PC-3 (cell line): ENCODE data around the gene TAF7. TPM values are rescaled to one million over a fixed set of nuclear protein-coding genes. Genes with fewer than 3 reads are reported as not detected.
A peak's percentile ranks its signal among the peaks of the same experiment; 100 is the strongest.

ENCODE experiments used
- ATAC-seq: fragments of 200-7000 bp; cut with Tn5 transposase; 2 replicates; pipeline ENCODE4 v1.9.1; 2020; ENCODE audit warnings: mild to moderate bottlenecking, moderate library complexity
- BruUV-seq: library from RNA; stranded (reverse); fragments of 400-500 nt; replicated peaks from 2 replicates; lab custom pipeline; 2021; lab: Mats Ljungman, UMichigan
- CTCF ChIA-PET: fragments of 300-600 bp; sonication (Branson Sonifier 250); formaldehyde crosslinking; loops from one replicate; lab custom pipeline; 2022; ENCODE audit warnings: antibody characterized with exemption; lab: Charles Lee
- POLR2A ChIA-PET: fragments of 300-600 bp; sonication (Branson Sonifier 250); formaldehyde crosslinking; loops from one replicate; lab custom pipeline; 2022; ENCODE audit warnings: antibody characterized with exemption; ENCODE audit not compliant: unreplicated experiment; lab: Charles Lee
- DNase-seq: peaks from one replicate; pipeline ENCODE4 v3.0.0-alpha.2; 2015
- H2AFZ ChIP-seq: fragments of 300-600 bp; sonication (generic); 2 replicates; pipeline ENCODE4 v1.6.0; 2016; ENCODE audit warnings: antibody characterized with exemption, low read length
- H3F3A ChIP-seq: fragments of 300-600 bp; sonication (generic); one replicate; pipeline ENCODE4 v1.6.0; 2017; ENCODE audit warnings: antibody characterized with exemption, low read length, control low read depth, mild to moderate bottlenecking; ENCODE audit not compliant: unreplicated experiment
- H3K27ac ChIP-seq: fragments of 300-600 bp; sonication (generic); 2 replicates; pipeline ENCODE4 v1.5.1; 2016; ENCODE audit warnings: mild to moderate bottlenecking, low read length
- H3K27me3 ChIP-seq: fragments of 300-600 bp; sonication (generic); 2 replicates; pipeline ENCODE4 v1.6.1; 2016; ENCODE audit warnings: low read length, mixed read lengths
- H3K36me3 ChIP-seq: fragments of 300-600 bp; sonication (generic); 2 replicates; pipeline ENCODE4 v1.6.1; 2016; ENCODE audit warnings: low read depth, mixed run types, low read length, mixed read lengths
- H3K4me1 ChIP-seq: fragments of 300-600 bp; sonication (generic); 2 replicates; pipeline ENCODE4 v1.5.1; 2016; ENCODE audit warnings: low read length; ENCODE audit not compliant: insufficient read depth
- H3K4me2 ChIP-seq: fragments of 300-600 bp; sonication (generic); 2 replicates; pipeline ENCODE4 v1.6.0; 2016; ENCODE audit warnings: low read length
- H3K4me3 ChIP-seq: fragments of 300-600 bp; sonication (generic); 2 replicates; pipeline ENCODE4 v1.5.1; 2016; ENCODE audit warnings: mild to moderate bottlenecking, low read length, mixed read lengths
- H3K79me2 ChIP-seq: fragments of 300-600 bp; sonication (generic); 2 replicates; pipeline ENCODE4 v1.6.1; 2017; ENCODE audit warnings: low read length, mixed read lengths
- H3K9ac ChIP-seq: fragments of 300-600 bp; sonication (generic); 2 replicates; pipeline ENCODE4 v1.6.0; 2016; ENCODE audit warnings: mild to moderate bottlenecking, low read length
- H3K9me2 ChIP-seq: fragments of 300-600 bp; sonication (generic); replicated peaks from 2 replicates; pipeline ENCODE4 v1.6.1; 2016; ENCODE audit warnings: mixed run types, low read length, mixed read lengths
- H3K9me3 ChIP-seq: fragments of 300-600 bp; sonication (generic); 2 replicates; pipeline ENCODE4 v1.6.1; 2016; ENCODE audit warnings: low read length, mixed read lengths
- H4K20me1 ChIP-seq: fragments of 300-600 bp; sonication (generic); 2 replicates; pipeline ENCODE4 v1.6.1; 2016; ENCODE audit warnings: low read length, mixed read lengths
- CTCF ChIP-seq: fragments of 300-600 bp; sonication (generic); conservative IDR thresholded peaks from 2 replicates; pipeline ENCODE4 v1.5.1; 2017; ENCODE audit warnings: antibody characterized with exemption, low read depth, mild to moderate bottlenecking, low read length
- EZH2 ChIP-seq: fragments of 300-600 bp; sonication (generic); IDR thresholded peaks from one replicate; pipeline ENCODE4 v1.6.1; 2017; ENCODE audit warnings: antibody characterized with exemption, mild to moderate bottlenecking, low read length; ENCODE audit not compliant: unreplicated experiment
- EZH2phosphoT487 ChIP-seq: fragments of 300-600 bp; sonication (generic); IDR thresholded peaks from 2 replicates; pipeline ENCODE4 v1.6.1; 2018; ENCODE audit warnings: mild to moderate bottlenecking, antibody characterized with exemption, low read length, borderline replicate concordance
- intact Hi-C: fragments of 100-400 bp; cut with micrococcal nuclease; formaldehyde crosslinking; loops from 2 replicates; pipeline ENCODE4 v1.9.0; 2023
- total RNA-seq: library from RNA; depleted of rRNA; stranded (reverse); fragments of >200 nt; gene quantifications from 2 replicates; pipeline ENCODE4 v1.2.3, GENCODE V29; 2014

TAF7 gene
- total RNA-seq, 1 experiment from 2014 or later: 32.3 TPM

- peak within 1 kb of the TSS; percentile 75 for H2AFZ ChIP-seq
- no peaks in the 10 kb centered on the region for H3K9me2 ChIP-seq
- ChIA-PET CTCF (interaction anchor here (0.6 to 1.4 kb wide), 9 partner anchors 33 to 203 kb away, joined by 3 to 10 read pairs (median 5); partner anchors contain the start of gene PCDHB9), POLR2A (no interaction called here)
- H3K9me3 ChIP-seq: no peaks in the 10 kb centered on the region; the same call in 1 of the 2 replicates
- H3K79me2 ChIP-seq: no peaks in the 10 kb centered on the region
- ATAC-seq (peak; percentile 83), DNase-seq (peak; percentile 45)
- H3F3A ChIP-seq: no peaks in the 10 kb centered on the region
- no peaks in the 10 kb centered on the region; the same call in 1 of the 2 replicates for H3K36me3 ChIP-seq
- 0 out of 2 replicates have a peak, but pooled peaks cover 3% of the 10 kb centered on the region for H3K4me1 ChIP-seq
- H4K20me1 ChIP-seq: no peaks in the 10 kb centered on the region
- no peak within 1 kb of the TSS for H3K27ac ChIP-seq
- peak within 1 kb of the TSS; percentile 17; the same call in 1 of the 2 replicates for H3K9ac ChIP-seq
- TF ChIP-seq EZH2 (no peak), EZH2phosphoT487 (no peak), CTCF (peak; percentile 53)
- peak within 1 kb of the TSS; percentile 66 for H3K4me2 ChIP-seq
- TSS peak; percentile 39 for BruUV-seq
- intact Hi-C loops: loop anchor here (1.0 to 5.0 kb wide), 3 partner anchors 33 to 272 kb away; partner anchors contain the start of genes PCDHB2 and PCDHGB5
- H3K27me3 ChIP-seq: no peaks in the 10 kb centered on the region
- H3K4me3 ChIP-seq: peak within 1 kb of the TSS; percentile 64
Measured at GRCh38 chr5:141363952-141364660, 43.5 kb upstream of the TAF7 start, which contains the start of gene PCDHGA5. Gene PCDHGA5, plus strand, starts transcription at chr5:141364162. Its CDS starts 169 bp downstream, at chr5:141364331.

- no peaks in the 10 kb centered on the region for H3F3A ChIP-seq
- POLR2A ChIA-PET: no interaction called here
- no TSS peak for BruUV-seq
- CTCF ChIA-PET: no interaction called here
- no peaks in the 10 kb centered on the region; the same call in 1 of the 2 replicates for H3K36me3 ChIP-seq
- intact Hi-C loops: loop anchor here (5.0 kb wide), 1 partner anchor 270 kb away; the partner anchor contains the start of gene PCDHB2
- H4K20me1 ChIP-seq: no peaks in the 10 kb centered on the region
- no peaks in the 10 kb centered on the region; the same call in 1 of the 2 replicates for H3K9me3 ChIP-seq
- no peaks in the 10 kb centered on the region for H3K9me2 ChIP-seq
- ATAC-seq: no peak
- 0 out of 2 replicates have a peak, but pooled peaks cover 3% of the 10 kb centered on the region for H3K4me1 ChIP-seq
- no peak overlapping the region for H3K4me3 ChIP-seq
- H3K4me2 ChIP-seq: no peak overlapping the region
- H3K27ac ChIP-seq: no peak overlapping the region
- H3K27me3 ChIP-seq: no peaks in the 10 kb centered on the region
- TF ChIP-seq EZH2phosphoT487: no peak
- TF ChIP-seq EZH2: no peak
- TF ChIP-seq CTCF: no peak
- H2AFZ ChIP-seq: no peak overlapping the region
- no peaks in the 10 kb centered on the region for H3K79me2 ChIP-seq
- H3K9ac ChIP-seq: no peak overlapping the region
- DNase-seq: no peak
Measured at GRCh38 chr5:141362719-141363118, 42.1 kb upstream of the TAF7 start.
